ENCODE measurements around the gene RNF38. TPM values are rescaled to one million over a fixed set of nuclear protein-coding genes. Genes with fewer than 3 reads are reported as not detected.

RNF38 gene
- total and polyA plus RNA-seq, 12 donors = 5.4 to 43.7 (median 24.5) TPM

DNA sequence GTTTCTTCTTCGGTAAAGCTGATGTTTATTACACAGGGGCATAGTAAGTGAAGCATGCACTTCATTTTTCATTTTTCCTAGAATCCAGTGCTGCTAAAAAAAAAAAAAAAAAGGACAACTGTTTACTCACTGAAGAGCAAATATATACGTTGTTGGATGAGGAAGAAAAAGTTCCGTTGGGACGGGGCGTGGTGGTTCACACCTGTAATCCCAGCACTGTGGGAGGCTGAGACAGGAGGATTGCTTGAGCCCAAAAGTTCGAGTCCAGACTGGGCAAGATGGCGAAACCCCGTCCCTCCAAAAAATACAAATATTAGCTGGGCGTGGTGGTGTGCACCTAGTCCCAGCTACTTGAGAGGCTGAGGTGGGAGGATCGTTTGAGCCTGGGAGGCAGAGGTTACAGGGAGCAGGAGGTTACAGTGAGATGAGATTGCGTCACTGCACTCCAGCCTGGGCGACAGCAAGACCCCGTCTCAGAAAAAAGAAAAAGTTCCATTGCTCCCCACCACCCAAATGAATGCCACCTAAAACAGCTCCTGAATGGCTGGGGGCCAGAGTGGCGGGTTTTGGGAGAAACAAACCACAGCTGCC lies 81.8 kb downstream of the RNF38 start:
- Histone ChIP-seq H3K27ac (no peak overlapping the region), H3K9me3 (replicated peaks in 1 of 3) (no peaks in the 10 kb centered on the region), H3K36me3 (replicated peaks in 1 of 2) (no peaks in the 10 kb centered on the region), H3K27me3 (no peaks in the 10 kb centered on the region), H3K4me1 (replicated peaks in 1 of 2) (peaks cover 0 to 6% of the 10 kb centered on the region in 2 donors), H3K4me3 (no peak overlapping the region)
- no peak for TF ChIP-seq CTCF (IDR thresholded peaks at IDR 0.05)
- no peak for TF ChIP-seq POLR2A (IDR thresholded peaks at IDR 0.05)
- 71 to 85% (median 82%) methylated on average over 14 of the region's 14 CpGs for WGBS, 4 donors
- DNase-seq = no peak
- intact Hi-C loops (cut with DNase I) = no loop called here

GRCh38 chr9:36317766-36318165 lies 82.3 kb downstream of the RNF38 start:
- TF ChIP-seq POLR2A (IDR thresholded peaks at IDR 0.05) = no peak
- H3K9me3 ChIP-seq (replicated peaks in 1 of 3) = no peaks in the 10 kb centered on the region
- no peaks in the 10 kb centered on the region for H3K36me3 ChIP-seq (replicated peaks in 1 of 2)
- peaks cover 0 to 6% of the 10 kb centered on the region in 2 donors for H3K4me1 ChIP-seq (replicated peaks in 1 of 2)
- intact Hi-C loops (cut with DNase I) = no loop called here
- no peak for DNase-seq
- no peak overlapping the region for H3K27ac ChIP-seq
- H3K27me3 ChIP-seq = no peaks in the 10 kb centered on the region
- no peak overlapping the region for H3K4me3 ChIP-seq
- 21 to 41% (median 30%) methylated on average over 2 to 6 of the region's 6 CpGs for WGBS, 4 donors

DNA sequence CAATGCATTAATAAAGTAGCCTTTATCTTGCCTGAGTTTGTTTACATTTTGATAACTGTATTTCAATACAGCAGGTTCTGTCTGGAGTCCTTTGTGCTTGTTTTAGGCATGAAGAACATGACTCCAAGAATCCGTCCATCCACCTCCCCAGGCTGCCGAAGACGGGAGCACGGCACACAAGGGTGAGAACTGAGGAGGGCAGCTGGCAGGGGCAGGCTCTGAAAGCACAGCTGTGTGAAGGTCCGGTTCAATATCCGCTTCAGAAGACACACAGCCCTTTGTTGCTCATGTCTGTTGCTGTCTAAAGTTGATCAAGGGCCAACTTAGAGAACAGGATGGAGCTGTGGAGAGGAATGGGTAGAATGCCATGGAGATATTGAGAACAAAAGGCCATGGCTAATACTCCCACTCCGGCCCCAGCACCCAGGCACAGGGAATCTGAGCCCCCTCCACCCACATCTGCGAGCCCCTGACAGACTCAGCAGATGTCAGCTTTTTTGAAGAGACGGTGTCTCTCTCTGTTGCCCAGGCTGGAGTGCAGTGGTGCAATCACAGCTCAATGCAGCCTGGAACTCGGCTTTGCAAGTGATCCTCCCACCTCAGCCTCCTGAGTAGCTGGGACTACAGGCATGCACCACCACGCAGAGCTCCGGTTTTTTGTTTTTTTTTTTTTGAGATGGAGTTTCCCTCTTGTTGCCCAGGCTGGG lies 83.3 kb downstream of the RNF38 start:
- DNase-seq = no peak

GRCh38 chr9:36316049-36316448 lies 84.0 kb downstream of the RNF38 start:
- H3K4me3 ChIP-seq = no peak overlapping the region
- TF ChIP-seq POLR2A (IDR thresholded peaks at IDR 0.05) (no peak), CTCF (IDR thresholded peaks at IDR 0.05) (no peak)
- H3K9me3 ChIP-seq (replicated peaks in 1 of 3) = no peaks in the 10 kb centered on the region
- peaks cover 0 to 6% of the 10 kb centered on the region in 2 donors for H3K4me1 ChIP-seq (replicated peaks in 1 of 2)
- H3K36me3 ChIP-seq (replicated peaks in 1 of 2) = no peaks in the 10 kb centered on the region
- H3K27me3 ChIP-seq = no peaks in the 10 kb centered on the region
- DNase-seq = no peak
- no peak overlapping the region for H3K27ac ChIP-seq
- intact Hi-C loops (cut with DNase I) = no loop called here

More for the DNA sequence above, 83.3 kb downstream of the RNF38 start:
- Histone ChIP-seq H3K27ac (no peak overlapping the region), H3K4me1 (replicated peaks in 1 of 2) (peaks cover 0 to 6% of the 10 kb centered on the region in 2 donors), H3K4me3 (no peak overlapping the region), H3K27me3 (no peaks in the 10 kb centered on the region), H3K9me3 (replicated peaks in 1 of 3) (no peaks in the 10 kb centered on the region), H3K36me3 (replicated peaks in 1 of 2) (no peaks in the 10 kb centered on the region)
- intact Hi-C loops (cut with DNase I) = no loop called here
- 54 to 59% (median 57%) methylated on average over 10 to 12 of the region's 12 CpGs for WGBS, 4 donors
- TF ChIP-seq POLR2A (IDR thresholded peaks at IDR 0.05) (no peak), CTCF (IDR thresholded peaks at IDR 0.05) (no peak)

DNA sequence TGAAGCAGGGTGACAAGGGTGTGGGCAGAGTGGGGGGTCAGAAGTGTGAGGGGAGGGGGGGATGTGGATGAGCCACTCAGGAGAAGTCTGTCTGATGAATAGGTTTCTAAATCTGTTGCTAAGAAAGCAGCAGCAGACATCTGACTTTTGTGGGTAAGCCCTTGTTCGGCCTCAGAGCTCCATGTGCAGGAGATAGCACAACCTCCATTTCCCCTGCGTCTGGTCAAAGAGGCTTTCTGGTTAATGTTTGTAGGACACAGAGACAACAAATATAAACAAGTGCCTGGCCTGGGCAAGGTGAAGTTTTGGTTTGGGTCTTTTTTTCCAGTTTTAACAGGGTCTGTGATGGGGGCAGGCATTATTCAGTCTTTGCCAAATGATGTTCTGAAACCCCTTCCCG lies 84.8 kb downstream of the RNF38 start:
- no peak for DNase-seq
- Histone ChIP-seq H3K9me3 (replicated peaks in 1 of 3) (no peaks in the 10 kb centered on the region), H3K27me3 (no peaks in the 10 kb centered on the region), H3K36me3 (replicated peaks in 1 of 2) (no peaks in the 10 kb centered on the region), H3K27ac (no peak overlapping the region), H3K4me1 (replicated peaks in 1 of 2) (peaks cover 0 to 6% of the 10 kb centered on the region in 2 donors), H3K4me3 (no peak overlapping the region)
- 75 to 89% (median 79%) methylated on average over 3 of the region's 3 CpGs for WGBS, 4 donors
- intact Hi-C loops (cut with DNase I) = no loop called here
- TF ChIP-seq POLR2A (IDR thresholded peaks at IDR 0.05) (no peak), CTCF (IDR thresholded peaks at IDR 0.05) (no peak)
